HG02763 (cell line): ENCODE results near the gene ANKRD30BL.
"Not testable (repeated sequence)": the region's sequence is repeated elsewhere in the genome, so short reads cannot be mapped to it uniquely, and the experiment has no call there.

Source experiments
- ATAC-seq: cut with Tn5 transposase; IDR thresholded peaks from one replicate; pipeline ENCODE4 v1.9.1; 2021; ENCODE audit warnings: mild to moderate bottlenecking, moderate library complexity; ENCODE audit not compliant: unreplicated experiment

The ANKRD30BL gene, protein sequence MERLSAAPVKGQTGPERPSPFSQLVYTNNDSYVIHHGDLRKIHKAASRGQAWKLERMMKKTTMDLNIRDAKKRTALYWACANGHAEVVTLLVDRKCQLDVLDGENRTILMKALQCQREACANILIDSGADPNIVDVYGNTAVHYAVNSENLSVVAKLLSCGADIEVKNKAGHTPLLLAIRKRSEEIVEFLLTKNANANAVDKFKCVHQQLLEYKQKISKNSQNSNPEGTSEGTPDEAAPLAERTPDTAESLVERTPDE

DNA sequence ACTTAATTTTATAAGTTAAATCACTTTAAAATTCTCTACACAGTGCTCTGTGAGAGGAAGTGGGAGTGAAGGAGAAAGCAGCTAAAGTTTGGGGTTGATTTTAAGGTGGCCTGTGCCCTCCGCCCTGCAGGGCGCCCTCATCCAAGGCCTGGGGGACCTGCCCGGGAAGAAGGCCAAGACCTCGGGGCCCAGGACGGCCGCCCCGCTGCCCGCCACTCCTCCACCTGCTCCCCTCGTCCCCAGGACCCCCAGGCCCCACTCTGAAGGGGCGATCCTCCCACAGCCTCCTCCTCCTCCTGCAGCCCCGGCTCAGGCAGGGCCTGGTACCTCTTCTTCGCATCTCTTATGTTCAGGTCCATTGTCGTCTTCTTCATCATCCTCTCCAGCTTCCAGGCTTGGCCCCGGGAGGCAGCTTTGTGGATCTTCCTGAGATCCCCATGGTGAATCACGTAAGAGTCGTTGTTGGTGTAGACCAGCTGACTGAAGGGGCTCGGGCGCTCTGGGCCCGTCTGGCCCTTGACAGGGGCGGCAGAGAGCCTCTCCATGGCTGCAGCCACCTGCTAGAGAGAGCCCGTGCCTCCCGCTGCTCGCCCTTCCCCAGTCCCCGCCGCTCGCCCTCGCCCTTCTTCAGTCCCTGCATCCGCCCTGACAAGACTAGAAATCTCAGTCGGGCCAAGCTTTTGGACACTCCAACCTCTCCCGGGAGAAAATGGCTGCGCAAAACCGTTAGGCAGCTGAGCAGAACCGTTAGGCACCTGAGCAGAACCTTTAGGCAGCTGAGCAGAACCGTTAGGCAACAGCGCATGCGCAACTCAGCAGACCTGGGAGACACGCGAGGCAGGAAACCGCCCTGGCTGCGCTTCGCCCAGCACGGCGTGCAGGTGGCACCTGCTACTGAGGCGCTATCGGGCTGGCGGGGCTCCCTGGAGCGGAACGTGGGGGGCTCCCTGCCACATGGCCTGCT lies at the start of gene ANKRD30BL:
Gene ANKRD30BL (minus strand): TSS at position 792 of the 964 bp plus-strand sequence. CDS start 247 bp downstream, at position 545.
- ATAC-seq = not testable (repeated sequence)

DNA sequence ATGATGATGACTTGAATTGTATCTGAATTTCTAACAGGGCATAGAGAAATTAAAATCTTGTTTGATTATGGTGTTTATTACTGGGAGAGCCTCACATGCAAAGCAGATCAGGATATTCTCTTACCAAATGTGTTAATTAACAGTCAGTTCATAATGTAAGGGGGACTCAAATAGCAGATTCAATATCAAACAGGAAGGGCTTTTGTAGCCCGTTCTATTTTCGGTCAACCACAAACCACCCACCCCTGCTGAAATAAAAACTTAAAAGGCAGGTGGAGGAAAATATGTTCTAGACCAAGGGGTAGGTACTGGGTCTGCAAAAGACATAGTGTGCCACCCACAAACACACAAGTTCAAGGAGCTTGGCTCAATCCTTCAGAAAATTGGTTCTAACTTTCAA lies 41.1 kb upstream of the ANKRD30BL start:
- ATAC-seq = not testable (repeated sequence)

DNA sequence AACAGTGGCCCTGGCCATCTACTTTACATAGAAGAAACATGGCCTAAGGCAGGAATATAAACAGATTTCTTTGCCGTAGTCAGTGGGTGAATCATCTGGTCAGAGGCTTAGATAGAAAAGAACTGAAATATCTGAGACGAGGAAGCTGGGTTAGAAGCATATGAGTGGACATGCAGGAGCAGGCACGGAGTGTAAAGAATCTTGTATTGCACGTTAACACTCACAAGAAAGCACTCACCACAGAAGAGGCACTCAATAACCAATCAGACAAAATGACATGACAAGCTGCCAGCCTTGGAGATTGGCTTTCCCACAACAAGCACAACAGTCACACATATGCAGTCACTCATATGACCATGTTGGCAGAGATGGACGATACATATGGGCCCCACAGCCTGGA lies 31.1 kb upstream of the ANKRD30BL start:
- ATAC-seq = not testable (repeated sequence)

DNA sequence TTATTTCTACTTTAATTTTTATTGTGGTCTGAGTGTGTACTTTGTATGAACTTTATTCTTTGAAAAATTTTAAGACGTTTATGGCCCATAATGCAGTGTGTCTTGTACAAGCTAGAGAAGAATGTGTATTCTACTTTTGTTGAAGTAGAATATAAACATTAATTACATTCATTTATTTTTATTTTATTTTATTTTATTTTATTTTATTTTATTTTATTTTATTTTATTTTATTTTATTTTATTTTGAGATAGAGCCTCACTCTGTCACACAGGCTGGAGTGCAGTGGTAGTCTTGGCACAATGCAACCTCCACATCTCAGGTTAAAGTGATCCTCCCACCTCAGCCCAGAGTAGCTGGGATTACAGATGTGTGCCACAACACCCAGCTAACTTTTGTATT lies 5.3 kb upstream of the ANKRD30BL start:
- ATAC-seq = not testable (repeated sequence)

- not testable (repeated sequence) for ATAC-seq
Observed at GRCh38 chr2:132162125-132162660, 441 bp upstream of the ANKRD30BL start.

GRCh38 chr2:132146774-132147173 lies 15.0 kb downstream of the ANKRD30BL start:
- ATAC-seq = not testable (repeated sequence)
